Natural killer cell (primary cell): Measurements from ENCODE around the gene TVP23A. TPM values are rescaled to one million over a fixed set of nuclear protein-coding genes. Genes with fewer than 3 reads are reported as not detected.

ENCODE experiments used
- ATAC-seq, 3 donors: fragments of 150-1000 bp in 2 of 3; fragments of 200-7000 bp in 1 of 3; cut with Tn5 transposase; 1 replicate in 1 of 3; 2 replicates in 2 of 3; pipeline ENCODE4 v1.10.0; 2021; ENCODE audit warnings: mild to moderate bottlenecking in 2 of 3, moderate library complexity in 2 of 3
- DNase-seq, 2 donors: peaks; one replicate each; pipeline versions ENCODE4 v3.0.0 to v3.0.0-alpha.2; 2013 to 2021; ENCODE audit warnings: mixed read lengths in 1 of 2
- H3K27ac ChIP-seq: one replicate; pipeline ENCODE4 v1.5.1; 2013; ENCODE audit warnings: mild to moderate bottlenecking, low read length
- H3K27me3 ChIP-seq: one replicate; pipeline ENCODE4 v1.6.1; 2013; ENCODE audit warnings: low read length; ENCODE audit not compliant: control insufficient read depth, insufficient read depth
- H3K36me3 ChIP-seq: one replicate; pipeline ENCODE4 v1.6.1; 2013; ENCODE audit warnings: low read length; ENCODE audit not compliant: control insufficient read depth, insufficient read depth
- H3K4me1 ChIP-seq: one replicate; pipeline ENCODE4 v1.6.1; 2013; ENCODE audit warnings: low read length; ENCODE audit not compliant: control insufficient read depth, insufficient read depth
- H3K4me3 ChIP-seq: one replicate; pipeline ENCODE4 v1.5.1; 2013; ENCODE audit warnings: low read length
- H3K9me3 ChIP-seq: one replicate; pipeline ENCODE4 v1.6.1; 2013; ENCODE audit warnings: low read length; ENCODE audit not compliant: control insufficient read depth, insufficient read depth
- H3K27ac Mint-ChIP-seq, 2 donors: one replicate each; pipeline ENCODE4 v1.8.0; 2022; ENCODE audit warnings: mild to moderate bottlenecking in 2 of 2, mixed read lengths in 2 of 2, moderate library complexity in 1 of 2
- H3K27me3 Mint-ChIP-seq, 2 donors: one replicate each; pipeline ENCODE4 v1.8.0; 2022; ENCODE audit warnings: low read depth in 2 of 2, mixed read lengths in 2 of 2
- H3K36me3 Mint-ChIP-seq: one replicate; pipeline ENCODE4 v1.8.0; 2022; ENCODE audit warnings: mixed read lengths
- H3K4me1 Mint-ChIP-seq, 2 donors: one replicate each; pipeline ENCODE4 v1.8.0; 2022; ENCODE audit warnings: mixed read lengths in 2 of 2
- H3K4me3 Mint-ChIP-seq: one replicate; pipeline ENCODE4 v1.8.0; 2022; ENCODE audit warnings: mild to moderate bottlenecking, moderate library complexity, mixed read lengths
- H3K9me3 Mint-ChIP-seq, 2 donors: one replicate each; pipeline ENCODE4 v1.8.0; 2022; ENCODE audit warnings: mixed read lengths in 2 of 2
- CTCF ChIP-seq: fragments of 200-600 bp; IDR thresholded peaks from one replicate; pipeline ENCODE4 v1.8.0; 2022; ENCODE audit warnings: antibody characterized with exemption
- WGBS: methylation state at CpG from one replicate; pipeline ENCODE4 v1.1.7; 2013; ENCODE audit warnings: missing lambda C conversion rate; ENCODE audit not compliant: insufficient coverage; 5-methylcytosine and 5-hydroxymethylcytosine counted together
- intact Hi-C: fragments of 100-400 bp; cut with micrococcal nuclease; formaldehyde crosslinking; loops from one replicate; pipeline ENCODE4 v1.14.2; 2022
- total RNA-seq, 4 donors: library from RNA; stranded (reverse); fragments of 120-200 nt in 1 of 4; gene quantifications; one replicate each; pipeline versions ENCODE4 v1.2.3 to v1.2.4, GENCODE V29; 2013 to 2022

Gene TVP23A
- total RNA-seq, 3 donors from 2014 or later (not counting 1 experiment from before 2014, with no cell fraction given) = not detected

DNA sequence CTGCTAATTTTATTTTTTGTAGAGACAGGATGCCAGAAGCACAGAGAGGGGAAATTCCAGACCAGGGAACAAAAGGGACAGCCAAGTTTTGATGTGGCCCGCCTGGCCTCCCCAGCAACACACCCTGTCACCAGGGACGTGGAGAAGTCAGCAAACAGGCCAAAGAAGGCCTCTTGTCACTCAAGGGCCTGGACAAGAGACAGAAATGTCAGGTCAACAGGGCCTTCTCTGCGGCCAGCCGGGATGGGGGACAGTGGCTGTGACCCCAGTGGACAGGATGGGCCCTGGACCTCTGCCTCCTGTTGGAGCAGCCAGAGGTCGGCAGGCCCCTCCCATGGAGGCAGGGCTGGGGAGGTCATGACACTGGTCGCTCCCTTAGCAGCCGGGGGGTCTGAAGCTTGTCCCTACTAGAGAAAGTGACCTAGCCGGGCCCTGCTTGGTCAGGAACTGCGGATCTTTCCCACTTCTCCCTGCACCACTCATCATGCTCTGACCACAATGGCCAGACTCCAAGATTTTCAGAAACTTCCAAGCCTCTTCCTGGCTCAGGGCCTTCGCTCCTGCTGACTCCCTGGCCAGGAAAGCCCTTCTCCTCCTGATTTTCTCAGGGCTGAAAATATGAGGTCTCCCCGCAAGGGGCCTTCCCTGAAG lies 9.2 kb upstream of the TVP23A start:
- no peak for TF ChIP-seq CTCF
- 88% methylated on average over 11 of the region's 11 CpGs for WGBS

DNA sequence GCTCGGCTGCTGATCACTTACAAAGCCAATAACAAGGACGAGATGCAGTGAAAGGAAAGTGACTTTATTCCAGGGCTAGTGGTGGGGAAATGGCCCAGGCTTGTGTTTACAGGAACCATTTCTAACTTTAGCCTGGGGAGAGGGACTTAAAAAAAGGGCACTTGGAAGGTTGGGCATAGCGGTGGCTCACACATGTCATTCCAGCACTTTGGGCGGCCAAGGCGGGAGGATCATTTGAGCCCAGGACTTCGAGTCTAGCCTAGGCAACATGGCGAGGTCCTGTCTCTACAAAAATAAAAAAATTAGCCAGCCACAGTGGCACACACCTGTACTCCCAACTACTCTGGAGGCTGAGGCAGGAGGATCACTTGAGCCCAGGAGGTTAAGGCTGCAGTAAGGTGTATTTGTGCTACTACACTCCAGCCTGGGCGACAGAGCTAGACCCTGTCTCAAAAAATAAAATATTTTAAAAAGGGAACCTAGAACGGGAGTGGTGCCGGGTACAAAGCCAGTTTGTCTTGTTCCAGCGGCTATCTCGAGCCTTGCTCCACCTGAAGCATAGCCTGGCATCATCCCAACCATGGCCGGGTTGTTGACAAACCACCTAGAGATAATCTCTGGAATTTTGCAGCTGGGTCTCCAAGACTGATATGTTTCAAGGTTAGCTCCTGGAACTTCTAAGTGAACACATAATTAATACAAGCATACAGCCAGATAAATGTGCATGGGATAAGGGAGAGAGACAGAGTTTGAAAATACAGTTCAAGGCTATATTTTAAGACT lies 5.7 kb upstream of the TVP23A start:
- no peaks in the 10 kb centered on the region for H3K9me3 ChIP-seq
- no peak overlapping the region for H3K4me3 ChIP-seq
- no peaks in the 10 kb centered on the region for H3K27me3 Mint-ChIP-seq
- H3K27me3 ChIP-seq = no peaks in the 10 kb centered on the region
- peaks cover 17% of the 10 kb centered on the region for H3K4me1 ChIP-seq
- ATAC-seq (no peak), DNase-seq (no peak)
- H3K4me1 Mint-ChIP-seq = no peaks in the 10 kb centered on the region
- 96% methylated on average over 12 of the region's 13 CpGs for WGBS
- no peak overlapping the region for H3K27ac ChIP-seq
- no peaks in the 10 kb centered on the region for H3K9me3 Mint-ChIP-seq
- intact Hi-C loops = no loop called here
- H3K36me3 ChIP-seq = no peaks in the 10 kb centered on the region
- no peaks in the 10 kb centered on the region for H3K36me3 Mint-ChIP-seq
- no peak for TF ChIP-seq CTCF
- H3K27ac Mint-ChIP-seq = no peak overlapping the region
- H3K4me3 Mint-ChIP-seq = no peak overlapping the region

More for the DNA sequence above, 9.2 kb upstream of the TVP23A start:
- Histone ChIP-seq H3K4me3 (no peak overlapping the region), H3K4me1 (peaks cover 18% of the 10 kb centered on the region), H3K9me3 (no peaks in the 10 kb centered on the region), H3K36me3 (no peaks in the 10 kb centered on the region), H3K27me3 (no peaks in the 10 kb centered on the region), H3K27ac (no peak overlapping the region)
- H3K4me3 Mint-ChIP-seq = no peak overlapping the region
- no peaks in the 10 kb centered on the region for H3K4me1 Mint-ChIP-seq
- no peak for DNase-seq
- H3K9me3 Mint-ChIP-seq = no peaks in the 10 kb centered on the region
- H3K27ac Mint-ChIP-seq = no peak overlapping the region
- H3K27me3 Mint-ChIP-seq = no peaks in the 10 kb centered on the region
- ATAC-seq = no peak
- H3K36me3 Mint-ChIP-seq = no peaks in the 10 kb centered on the region
- intact Hi-C loops = no loop called here

DNA sequence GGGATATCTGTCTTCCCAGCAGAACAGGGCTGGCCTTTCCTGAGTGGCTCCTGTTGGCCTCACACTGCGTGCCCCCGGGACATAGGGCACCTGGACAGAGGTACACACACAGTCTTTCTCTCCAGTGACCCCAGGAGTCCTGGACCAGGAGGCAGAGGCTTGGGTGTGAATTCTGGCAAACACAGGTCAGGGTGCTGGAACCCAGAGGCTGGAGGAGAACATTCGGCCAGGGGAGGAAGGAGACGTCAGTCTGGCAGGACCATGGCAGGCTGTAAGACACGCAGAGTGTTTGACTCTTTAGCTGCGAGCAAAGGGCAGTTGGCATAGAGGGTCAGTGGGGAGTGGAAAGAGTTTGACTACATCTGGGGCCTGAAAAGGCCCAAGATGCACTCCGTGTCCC lies 4.1 kb upstream of the TVP23A start:
- H3K27me3 ChIP-seq = no peaks in the 10 kb centered on the region
- Mint-ChIP-seq H3K4me1 (no peaks in the 10 kb centered on the region), H3K9me3 (no peaks in the 10 kb centered on the region), H3K27me3 (peaks cover 3% of the 10 kb centered on the region in 2 donors), H3K4me3 (no peak overlapping the region), H3K27ac (no peak overlapping the region), H3K36me3 (no peaks in the 10 kb centered on the region)
- WGBS = 95% methylated on average over 7 of the region's 7 CpGs
- no peak for TF ChIP-seq CTCF
- H3K36me3 ChIP-seq = no peaks in the 10 kb centered on the region
- no peak overlapping the region for H3K27ac ChIP-seq
- ATAC-seq (no peak), DNase-seq (no peak)
- H3K4me1 ChIP-seq = peaks cover 1% of the 10 kb centered on the region
- intact Hi-C loops = no loop called here
- no peaks in the 10 kb centered on the region for H3K9me3 ChIP-seq
- no peak overlapping the region for H3K4me3 ChIP-seq
